ENCODE data around the gene AK2.
"Not testable (repeated sequence)": the region's sequence is repeated elsewhere in the genome, so short reads cannot be mapped to it uniquely, and the experiment has no call there.

AK2 gene

DNA sequence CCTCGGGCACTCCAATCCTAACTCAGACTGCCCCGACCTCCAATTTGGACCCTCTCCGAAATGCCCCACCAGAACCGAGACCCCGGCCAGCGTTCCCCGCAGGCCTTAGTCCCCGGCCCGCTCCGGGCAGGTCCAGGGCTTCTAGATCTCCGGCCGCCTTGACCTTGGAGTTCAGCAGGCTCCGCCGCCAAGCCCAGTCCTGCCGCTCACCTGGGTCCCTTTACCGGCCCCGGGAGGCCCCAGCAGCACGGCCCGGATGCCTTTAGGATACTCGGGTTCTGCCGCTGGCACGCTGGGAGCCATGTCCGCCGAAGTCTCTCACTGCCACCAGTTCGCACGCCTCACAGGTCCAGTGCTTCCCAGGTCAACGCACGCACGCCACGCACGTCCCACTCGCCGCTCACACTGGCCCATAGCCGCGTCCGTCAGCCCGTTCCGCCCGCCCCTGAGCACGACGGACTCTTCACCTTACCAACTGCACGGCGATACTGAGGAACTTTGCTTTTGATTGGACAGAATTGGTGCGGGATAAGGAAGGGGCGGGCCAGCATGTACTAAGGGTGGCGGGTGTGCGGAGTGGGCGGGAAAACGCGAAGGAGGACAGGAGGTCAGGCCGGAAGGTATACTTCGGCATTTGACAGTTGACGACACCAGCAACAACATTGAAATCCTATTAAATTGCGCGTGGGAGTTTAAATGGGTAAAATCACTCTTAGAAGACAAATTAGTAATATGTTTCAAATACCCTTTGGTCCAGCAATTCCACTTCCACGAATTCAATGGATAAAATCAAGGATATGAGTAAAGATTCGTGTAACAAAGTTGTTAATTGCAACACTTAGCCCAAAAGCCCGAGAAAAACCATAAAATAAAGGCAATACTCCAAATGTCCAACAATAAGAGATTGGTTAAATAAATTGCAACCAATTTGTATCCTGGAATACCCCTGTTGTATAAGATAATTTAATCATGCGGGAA is at the start of gene AK2:
AK2 (minus strand) TSS at position 358 of the 978 bp plus-strand sequence; CDS start at position 303, 55 bp downstream.
- peak; percentile 83 to 84 for DNase-seq

DNA sequence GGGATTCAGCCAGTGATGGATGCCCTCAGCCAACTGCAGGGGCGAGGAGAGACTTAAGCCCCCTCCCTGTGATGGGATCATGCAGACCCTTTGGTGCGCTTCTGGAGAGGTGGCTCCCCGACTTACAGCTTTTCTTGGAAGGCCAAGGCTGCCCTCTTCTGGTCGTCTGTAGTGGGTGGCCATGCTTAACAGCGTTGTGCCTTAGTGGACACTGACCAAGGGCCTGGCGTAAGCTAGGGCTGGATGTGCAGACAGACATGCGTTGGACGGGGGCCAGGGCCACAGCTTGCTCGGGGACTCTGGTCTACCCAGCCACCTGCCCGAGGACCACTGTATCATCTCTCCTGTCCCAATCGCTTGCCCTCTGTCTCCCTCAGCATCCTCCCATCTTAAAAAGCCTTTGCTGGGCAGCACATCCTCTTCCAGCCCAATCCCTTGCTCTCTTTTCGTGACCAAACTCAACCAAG is 49.7 kb upstream of the AK2 start:
- DNase-seq = peak in 1 of 2 experiments; percentile 23

DNA sequence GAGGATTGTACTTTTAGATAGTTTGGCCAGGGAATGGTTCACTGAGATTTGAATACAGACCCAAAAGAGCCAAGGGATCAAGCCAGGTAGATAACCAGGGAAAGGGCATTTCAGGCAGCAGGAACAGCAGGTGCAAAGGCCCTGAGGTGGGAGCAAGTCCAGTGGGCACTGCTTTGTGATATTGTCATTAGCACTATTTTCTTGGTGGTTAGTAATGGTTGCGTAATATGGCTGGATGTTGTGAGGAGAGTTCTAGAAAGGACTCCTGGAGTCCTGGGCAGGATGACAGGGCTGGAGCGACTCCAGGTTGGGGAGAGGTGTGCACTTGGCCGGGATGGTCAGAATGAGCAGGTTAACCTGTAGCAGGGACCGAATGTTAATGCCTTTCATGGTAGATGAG is 48.6 kb upstream of the AK2 start:
- no peak for DNase-seq

DNA sequence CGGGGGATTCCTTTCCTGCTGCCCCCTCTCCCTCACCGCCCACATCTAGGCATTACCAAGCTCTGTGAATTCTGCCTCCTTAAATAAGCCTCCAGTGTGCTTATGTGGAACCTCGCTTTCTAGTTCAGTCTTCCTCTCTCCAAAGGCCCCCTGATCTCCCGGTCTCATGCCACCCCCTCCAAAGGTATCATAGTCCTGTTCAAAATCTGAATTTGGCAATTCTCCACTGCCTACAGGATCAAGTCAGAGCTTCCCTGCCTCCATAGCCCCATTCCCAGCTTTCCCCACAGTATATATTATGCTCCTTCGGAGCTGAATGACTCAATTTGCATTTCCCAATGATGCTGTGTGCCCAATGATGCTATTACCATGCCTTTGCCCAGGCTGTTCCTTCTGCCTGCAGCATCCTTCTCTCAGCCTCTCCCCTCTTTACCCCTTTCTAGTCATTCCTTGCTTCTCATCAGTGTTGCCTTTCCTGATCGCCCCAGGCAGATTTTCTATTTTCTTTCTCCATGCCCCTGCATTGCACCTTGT is 46.0 kb upstream of the AK2 start:
- no peak for DNase-seq

DNA sequence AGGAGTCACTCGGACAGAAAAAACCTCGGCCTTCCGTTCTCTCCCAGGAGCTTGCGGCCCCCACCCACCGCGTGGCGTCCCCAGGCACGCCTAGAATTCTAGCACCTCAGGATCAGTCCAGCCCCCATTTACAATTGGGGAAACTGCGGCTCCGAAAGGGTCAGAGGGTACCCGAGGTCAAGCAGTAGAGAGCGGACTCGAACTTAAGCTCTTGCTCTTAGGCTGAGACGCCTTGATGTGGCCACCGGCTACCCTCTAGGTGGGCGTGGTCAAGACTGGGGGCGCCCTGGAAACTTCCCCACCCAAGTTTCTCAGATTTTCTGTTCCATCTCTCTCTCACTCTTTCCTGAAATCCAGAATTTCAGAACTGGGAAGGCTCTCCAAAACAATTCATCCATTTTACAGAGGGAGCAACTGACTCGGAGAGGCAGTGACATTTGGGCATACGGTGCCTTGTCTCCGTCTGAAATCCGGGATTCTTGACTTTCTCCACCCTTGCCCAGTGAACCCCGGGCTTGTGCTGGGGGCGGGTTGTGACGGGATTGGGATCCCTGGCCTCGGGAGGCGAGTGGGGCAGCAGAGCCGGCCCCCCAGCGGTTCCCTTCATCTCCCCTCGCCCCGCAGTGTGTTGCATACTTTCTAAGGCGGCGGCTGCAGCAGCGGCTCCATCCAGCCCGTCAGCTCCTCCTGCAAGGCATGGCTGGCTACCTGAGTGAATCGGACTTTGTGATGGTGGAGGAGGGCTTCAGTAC is 45.0 kb upstream of the AK2 start:
- DNase-seq = no peak

DNA sequence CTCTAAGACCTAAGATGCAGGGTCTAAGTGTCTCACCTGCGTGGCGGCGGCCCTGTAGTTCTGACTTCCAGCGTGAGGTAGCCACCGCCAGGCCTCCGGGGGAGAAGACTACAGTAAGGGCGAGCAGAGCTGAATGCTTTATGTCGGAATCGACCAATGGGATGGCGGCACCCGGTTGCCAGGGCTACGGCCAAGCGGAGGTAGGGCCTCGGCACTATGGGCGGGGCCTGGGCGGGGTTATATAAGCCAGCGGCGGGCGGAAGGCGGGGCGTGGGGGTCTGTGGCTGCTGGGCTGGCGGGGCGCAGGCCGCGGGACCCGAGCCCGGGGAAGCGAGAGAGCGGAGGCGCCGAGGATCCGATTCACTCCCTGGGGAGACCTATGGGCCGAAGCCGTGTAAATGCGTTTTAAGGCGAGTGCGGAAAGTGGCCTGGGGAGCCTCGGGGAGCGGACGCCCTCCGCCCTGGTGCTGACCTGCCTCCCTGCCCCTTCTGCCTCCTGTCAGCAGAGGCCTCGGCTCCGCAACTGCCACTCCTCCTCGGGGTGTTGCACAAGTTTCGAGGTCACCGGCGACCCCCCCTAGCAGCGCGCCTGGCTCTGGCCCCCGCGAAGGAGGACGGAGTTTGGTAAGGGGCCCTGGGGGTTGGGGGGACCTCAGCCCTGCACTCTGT is 44.3 kb upstream of the AK2 start, which contains the start of gene AZIN2:
AZIN2 (plus strand) TSS at position 269 of the 669 bp plus-strand sequence. CDS start 1,097 bp downstream, outside the sequence.
- peak; percentile 97 for DNase-seq

DNA sequence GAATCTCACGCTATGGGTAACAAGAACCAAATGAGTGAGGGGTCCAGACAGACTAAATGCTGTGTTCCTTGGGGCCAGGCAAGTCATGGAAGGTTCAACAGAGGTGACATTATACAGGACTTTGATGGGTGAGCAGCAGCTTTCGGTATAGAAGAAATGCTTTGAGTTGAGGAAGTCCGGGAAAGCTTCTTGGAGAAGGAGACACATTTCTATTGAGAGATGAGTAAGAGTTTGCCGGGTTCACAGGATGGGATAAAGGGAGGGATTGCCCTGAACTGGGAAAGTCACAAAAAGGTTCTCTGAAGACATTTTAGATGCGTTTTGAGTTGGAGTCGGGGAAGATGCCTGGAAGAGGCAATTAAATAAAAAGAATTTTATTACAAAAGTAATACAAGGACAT is 43.7 kb upstream of the AK2 start:
- no peak for DNase-seq

DNA sequence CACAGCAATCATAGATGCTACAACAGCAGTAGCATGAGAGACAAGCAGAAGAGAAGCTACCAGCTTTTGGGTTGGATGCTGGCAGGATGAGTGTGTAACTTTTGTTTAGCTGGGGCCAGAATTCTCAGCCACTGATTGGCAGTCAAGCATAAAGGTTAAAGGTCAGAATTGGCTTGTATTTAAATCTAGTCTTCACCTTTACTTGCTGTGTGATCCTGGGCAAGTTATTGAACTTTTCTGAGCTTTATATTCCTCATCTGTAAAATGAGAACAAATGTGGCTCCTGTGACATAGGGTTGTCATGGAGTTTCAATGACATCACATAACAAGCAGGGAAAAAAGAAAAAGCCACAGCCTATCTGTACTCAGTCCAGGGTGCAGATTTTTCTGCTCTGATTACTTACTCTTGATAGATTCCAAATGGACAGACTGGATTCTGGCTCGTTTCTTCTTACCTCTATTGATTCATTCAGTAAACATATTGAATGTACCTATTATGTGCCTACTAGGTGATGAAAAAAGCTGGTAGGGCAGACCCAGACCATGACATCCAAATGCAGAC is 41.4 kb upstream of the AK2 start:
- no peak for DNase-seq

DNA sequence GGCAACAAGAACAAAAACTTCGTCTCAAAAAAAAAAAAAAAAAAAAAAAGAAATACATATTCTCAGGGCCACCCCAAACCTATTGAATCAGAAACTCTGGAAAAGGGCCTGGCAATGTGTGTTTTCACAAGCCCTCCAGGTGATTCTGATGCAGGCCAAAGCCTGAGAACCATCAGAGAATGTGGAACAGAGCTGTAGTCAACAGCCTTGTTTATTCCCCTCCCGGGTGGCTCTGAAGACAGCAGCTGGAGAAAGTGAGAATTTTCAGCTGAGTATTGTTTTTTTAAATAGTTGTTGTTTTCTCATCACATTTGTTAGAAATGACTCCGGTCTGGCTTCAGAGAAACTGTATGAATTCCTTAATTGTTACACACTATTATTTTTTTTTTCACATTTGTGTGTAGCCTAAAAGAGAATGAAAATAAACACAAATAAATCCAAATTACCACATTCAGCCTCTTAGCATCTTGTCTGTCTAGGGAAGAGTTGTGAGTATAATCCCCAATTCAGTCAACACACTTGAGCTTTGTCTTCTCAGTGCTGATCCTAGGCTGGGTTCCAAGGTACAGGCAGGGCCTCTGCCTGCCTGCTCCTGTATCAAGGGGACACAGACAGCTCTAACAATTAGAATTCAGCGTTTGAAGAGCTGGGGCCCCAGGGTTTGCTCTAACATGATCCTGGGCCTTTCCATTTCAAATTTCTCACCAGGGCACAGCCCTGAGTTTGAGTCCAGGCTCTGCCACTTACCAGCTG is 37.7 kb upstream of the AK2 start:
- DNase-seq = no peak

DNA sequence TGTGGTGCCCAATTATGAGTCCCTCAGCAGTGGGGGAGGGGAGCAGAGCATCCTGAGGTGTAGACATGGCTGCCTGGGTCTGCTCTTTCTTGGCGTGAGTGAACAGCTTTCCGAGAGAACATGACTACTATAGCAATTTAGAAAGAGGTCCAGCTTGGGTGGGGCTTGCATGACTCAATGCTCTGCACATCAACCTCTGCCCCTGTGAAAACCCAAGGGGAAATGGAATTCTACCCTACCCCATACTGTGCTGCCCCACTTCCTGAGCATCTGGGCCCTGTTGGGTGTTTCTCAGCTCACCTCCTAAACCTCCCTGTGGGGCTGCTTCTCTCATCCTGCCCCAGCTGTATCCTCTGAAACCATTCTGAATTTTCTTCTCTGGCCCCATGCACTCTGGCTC is 36.0 kb upstream of the AK2 start:
- DNase-seq = no peak

DNA sequence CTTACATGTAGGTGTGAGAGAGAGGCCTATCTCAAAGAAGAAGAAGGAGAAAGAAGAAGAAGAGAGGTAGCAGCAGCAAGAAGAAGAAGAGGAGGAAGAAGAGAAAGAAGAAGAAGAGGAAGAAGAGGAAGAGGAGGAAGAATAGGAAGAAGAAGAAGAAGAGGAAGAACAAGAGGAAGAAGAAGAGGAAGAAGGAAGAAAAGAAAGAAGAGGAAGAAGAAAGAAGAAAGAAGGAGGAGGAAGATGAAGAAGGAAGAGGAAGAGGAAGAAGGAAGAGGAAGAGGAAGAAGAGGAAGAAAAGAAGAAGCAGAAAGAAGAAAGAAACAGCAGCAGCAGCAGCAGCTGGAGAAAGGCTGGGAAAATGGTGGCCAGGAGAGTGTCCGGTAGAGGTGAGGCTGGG is 33.9 kb upstream of the AK2 start:
- DNase-seq = no peak

DNA sequence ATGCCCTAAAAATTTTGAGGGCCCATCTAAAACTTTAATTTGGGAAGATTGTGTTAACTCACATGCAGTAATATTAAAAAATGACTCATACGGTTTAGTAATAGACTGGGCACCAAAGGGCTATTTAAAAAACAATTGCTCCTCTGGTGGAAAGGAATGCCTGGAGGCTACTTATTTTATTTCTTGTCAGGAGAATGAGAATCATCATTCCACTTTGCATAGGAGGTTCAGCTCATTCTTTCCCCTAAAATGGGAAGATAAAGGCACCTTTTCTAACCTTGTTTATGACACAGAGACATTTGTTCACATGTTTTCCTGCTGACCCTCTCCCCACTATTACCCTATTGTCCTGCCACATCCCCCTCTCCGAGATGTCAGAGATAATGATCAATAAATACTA is 31.4 kb upstream of the AK2 start:
- not testable (repeated sequence) for DNase-seq

DNA sequence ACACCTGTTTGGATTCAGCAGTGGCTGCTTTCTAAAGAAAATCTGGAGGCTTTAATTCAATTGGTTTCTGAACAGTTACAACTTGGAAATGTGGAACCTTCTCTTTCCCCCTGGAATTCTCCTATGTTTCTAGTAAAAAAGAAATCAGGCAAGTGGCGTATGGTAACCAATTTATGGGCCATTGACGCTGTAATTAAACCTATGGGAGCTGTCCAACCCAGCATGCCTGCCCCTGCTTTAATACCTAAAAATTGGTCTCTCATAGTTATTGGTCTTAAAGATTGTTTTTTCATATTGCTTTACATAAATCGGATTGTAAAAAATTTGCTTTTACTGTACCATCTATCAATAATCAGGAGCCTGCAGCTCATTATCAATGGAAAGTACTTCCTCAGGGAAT is 29.8 kb upstream of the AK2 start:
- DNase-seq = not testable (repeated sequence)

DNA sequence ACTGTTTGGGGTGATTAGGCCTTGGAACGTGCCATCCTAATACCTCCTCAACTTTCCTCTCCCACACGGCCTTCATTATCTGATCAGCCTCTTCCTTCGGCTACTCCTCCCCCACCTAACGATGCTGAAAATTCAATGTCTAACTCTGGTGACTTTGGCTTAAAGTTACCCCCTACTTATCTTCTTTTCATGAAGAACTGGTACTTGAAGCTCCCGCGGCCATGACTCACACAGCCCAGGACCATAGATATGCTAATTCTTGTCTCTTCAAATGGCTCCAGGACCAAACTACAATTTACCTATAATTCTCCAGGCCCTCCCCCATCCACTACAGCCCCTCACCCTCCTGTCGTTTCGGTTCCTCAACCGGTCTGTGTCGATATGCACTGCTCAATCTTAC is 28.6 kb upstream of the AK2 start:
- DNase-seq = no peak

DNA sequence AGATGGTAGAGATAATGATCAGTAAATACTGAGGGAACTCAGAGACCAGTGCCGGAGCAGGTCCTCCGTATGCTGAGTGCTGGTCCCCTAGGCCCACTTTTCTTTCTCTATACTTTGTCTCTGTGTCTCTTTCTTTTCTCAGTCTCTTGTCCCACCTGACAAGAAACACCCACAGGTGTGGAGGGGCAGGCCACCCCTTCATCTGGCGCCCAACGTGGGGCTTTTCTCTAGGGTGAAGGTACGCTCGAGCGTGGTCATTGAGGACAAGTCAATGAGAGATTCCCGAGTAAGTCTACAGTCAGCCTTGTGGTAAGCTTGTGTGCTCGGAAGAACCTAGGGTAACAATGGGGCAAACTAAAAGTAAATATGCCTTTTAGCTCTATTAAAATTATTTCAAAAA is 27.6 kb upstream of the AK2 start:
- DNase-seq = not testable (repeated sequence)

DNA sequence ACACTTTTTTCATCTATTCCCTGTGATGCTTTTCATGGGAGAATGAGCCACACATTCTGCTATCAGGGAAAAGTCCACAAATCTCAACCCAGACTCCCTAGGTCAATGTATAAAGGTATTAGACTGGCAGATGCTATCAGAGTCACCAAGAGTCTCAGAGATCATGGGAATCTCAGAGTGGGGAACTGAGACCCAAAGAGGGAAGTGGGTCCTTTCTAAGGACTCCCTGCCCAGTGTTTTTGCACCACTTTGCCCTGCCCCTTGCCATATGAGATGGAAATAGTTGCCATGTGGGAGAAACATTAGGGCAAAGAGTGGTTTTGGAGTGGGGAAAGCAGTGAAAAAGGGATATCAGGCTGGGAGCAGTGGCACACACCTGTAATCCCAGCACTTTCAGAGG is 25.2 kb upstream of the AK2 start:
- DNase-seq = no peak

DNA sequence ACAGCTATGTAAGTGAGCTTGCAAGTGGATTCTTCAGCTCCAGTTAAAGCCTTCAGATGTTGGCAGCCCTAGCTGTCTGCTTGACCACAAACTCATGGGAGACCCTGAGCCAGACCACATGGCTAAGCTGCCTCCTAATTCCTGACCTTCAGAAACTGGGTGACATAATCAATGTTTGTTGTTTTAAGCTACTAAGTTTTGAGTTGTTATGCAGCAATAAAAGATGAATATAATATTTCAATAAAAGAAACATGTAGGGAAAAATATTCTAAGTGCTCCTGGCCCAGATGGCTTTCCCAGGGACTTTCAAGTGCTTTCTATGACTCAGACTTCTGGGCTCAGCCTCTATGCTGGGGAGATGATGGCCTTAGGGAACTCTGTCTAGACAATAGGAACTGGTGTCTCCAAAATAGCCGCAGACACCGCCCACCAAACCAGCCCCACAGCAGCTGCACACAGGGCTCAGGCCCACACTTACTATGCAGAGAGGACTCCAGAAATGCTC is 23.9 kb upstream of the AK2 start:
- DNase-seq = no peak

DNA sequence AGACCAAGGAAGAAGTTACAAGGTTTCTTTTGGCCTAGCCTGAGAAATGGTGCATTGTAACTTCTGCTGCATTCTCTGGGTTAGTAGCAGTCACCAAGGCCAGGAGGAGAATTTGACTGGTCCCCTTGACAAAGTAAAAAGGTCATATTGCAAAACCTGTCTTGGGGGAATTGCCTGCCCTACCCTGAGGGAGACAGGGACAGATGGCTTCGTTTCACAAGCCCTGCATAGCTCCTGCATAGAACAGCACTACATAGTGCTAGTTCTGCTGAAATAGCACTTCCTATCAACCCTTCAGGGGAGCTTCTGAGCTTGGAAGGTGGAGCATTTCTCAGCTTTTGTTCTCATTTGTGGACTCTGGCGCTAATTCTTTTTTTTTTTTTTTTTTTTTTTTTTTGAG is 20.4 kb upstream of the AK2 start:
- DNase-seq = no peak

DNA sequence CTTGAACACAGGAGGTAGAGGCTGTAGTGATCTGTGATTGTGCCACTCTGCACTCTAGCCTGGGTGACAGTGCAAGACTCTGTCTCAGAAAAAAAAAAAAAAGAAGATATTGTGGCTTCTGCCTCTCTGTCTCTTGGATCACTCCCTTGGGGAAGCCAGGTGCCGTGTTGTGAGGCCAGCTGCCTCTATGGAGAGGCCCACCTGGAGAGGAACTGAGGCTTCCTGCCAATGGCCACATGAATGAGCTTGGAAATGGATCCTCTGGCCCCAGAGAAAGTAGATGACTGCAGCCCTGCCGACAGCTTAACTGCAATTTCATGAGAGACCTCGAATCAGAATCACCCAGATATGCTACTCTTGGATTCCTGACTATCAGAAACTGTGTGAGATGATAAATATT is 19.7 kb upstream of the AK2 start:
- no peak for DNase-seq

DNA sequence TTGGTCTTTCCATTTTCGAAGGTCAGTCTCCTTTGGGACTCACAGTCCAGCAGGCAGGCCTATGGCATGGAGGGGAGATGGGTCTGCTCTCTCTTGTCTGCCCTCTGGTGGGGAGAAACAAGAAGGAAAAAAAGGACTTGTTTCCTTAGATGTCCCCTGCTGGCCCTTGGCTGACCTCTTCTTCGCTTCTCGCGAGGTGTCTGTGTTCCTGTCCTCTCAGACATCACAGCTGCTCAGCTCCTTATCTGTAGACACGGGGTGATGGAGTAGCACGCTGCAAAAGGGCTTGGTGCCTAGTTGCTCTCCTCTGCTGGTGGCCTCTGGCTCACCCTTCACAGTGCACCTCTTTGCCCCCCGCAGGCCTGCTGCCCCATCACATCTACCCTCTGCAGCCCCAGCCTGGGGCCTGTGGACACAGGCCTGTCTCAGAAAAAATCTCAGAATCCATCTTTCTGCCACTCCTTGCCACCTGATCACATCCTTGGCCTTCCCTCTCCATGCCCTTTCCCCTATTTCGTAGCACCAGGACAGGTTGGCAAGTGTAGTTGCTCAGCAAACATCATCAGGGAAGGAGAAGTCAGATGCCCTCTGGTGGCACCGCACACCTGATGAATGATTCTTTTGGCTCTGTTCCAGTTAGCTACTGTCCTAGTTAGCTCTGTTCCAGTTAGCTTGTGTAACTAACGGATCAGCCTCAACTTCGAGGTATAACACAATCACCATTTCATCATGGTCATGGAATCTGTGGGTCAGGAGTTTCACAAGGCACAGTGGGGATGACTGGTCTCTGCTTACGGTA is 18.7 kb upstream of the AK2 start:
- DNase-seq = peak in 1 of 2 experiments; percentile 10
